Fibroblast of lung (primary cell): Measurements from ENCODE around the gene FNDC3B. TPM values are rescaled to one million over a fixed set of nuclear protein-coding genes. Genes with fewer than 3 reads are reported as not detected.

ENCODE experiments used
- DNase-seq, 2 donors: peaks; one replicate each; pipeline versions ENCODE4 v3.0.0 to v3.0.0-alpha.2; 2010; ENCODE audit warnings: low read depth in 2 of 2
- H2AFZ ChIP-seq: 2 replicates; pipeline ENCODE4 v1.5.1; 2012; ENCODE audit warnings: low read length, control low read depth, inconsistent platforms
- H3K27ac ChIP-seq: 2 replicates; pipeline ENCODE4 v1.5.1; 2011; ENCODE audit warnings: low read length, control low read depth; ENCODE audit not compliant: insufficient read depth
- H3K27me3 ChIP-seq: 2 replicates; pipeline ENCODE4 v1.5.1; 2011; ENCODE audit warnings: mild to moderate bottlenecking, low read length; ENCODE audit not compliant: control insufficient read depth, insufficient read depth
- H3K36me3 ChIP-seq: 2 replicates; pipeline ENCODE4 v1.5.1; 2011; ENCODE audit warnings: low read length; ENCODE audit not compliant: control insufficient read depth, insufficient read depth
- H3K4me1 ChIP-seq: 2 replicates; pipeline ENCODE4 v1.5.1; 2011; ENCODE audit warnings: low read length; ENCODE audit not compliant: control insufficient read depth, insufficient read depth; ENCODE audit errors: extremely low read depth
- H3K4me2 ChIP-seq: 2 replicates; pipeline ENCODE4 v1.5.1; 2011; ENCODE audit warnings: low read length, control low read depth; ENCODE audit not compliant: insufficient read depth; ENCODE audit errors: extremely low read depth
- H3K4me3 ChIP-seq, 4 experiments: fragments of 200-600 bp in 1 of 4; sonication (generic) in 1 of 4; replicated peaks in 1 of 4; 2 replicates each; pipeline ENCODE4 v1.5.1; 2011 to 2016; ENCODE audit warnings: low read length in 4 of 4, low read depth in 3 of 4, mild to moderate bottlenecking in 3 of 4, control low read depth in 2 of 4, inconsistent platforms in 1 of 4, mixed read lengths in 1 of 4; ENCODE audit not compliant: insufficient read depth in 1 of 4; ENCODE audit errors: control extremely low read depth in 1 of 4
- H3K79me2 ChIP-seq: 2 replicates; pipeline ENCODE4 v1.5.1; 2012; ENCODE audit warnings: mild to moderate bottlenecking, low read length, inconsistent platforms; ENCODE audit not compliant: control insufficient read depth, insufficient read depth
- H3K9ac ChIP-seq: 2 replicates; pipeline ENCODE4 v1.5.1; 2011; ENCODE audit warnings: mild to moderate bottlenecking, low read length, control low read depth; ENCODE audit not compliant: insufficient read depth
- H3K9me3 ChIP-seq: 2 replicates; pipeline ENCODE4 v1.5.1; 2012; ENCODE audit warnings: low read depth, low read length; ENCODE audit not compliant: control insufficient read depth, insufficient read depth
- H4K20me1 ChIP-seq: 2 replicates; pipeline ENCODE4 v1.5.1; 2011; ENCODE audit warnings: low read length; ENCODE audit not compliant: control insufficient read depth, insufficient read depth; ENCODE audit errors: extremely low read depth
- EZH2 ChIP-seq: IDR thresholded peaks from 2 replicates; pipeline ENCODE4 v1.5.1; 2012; ENCODE audit warnings: low read length, control low read depth, mild to moderate bottlenecking; ENCODE audit errors: missing control alignments
- polyA plus RNA-seq, 2 donors: library from polyadenylated mRNA; depleted of rRNA in 1 of 2; stranded (reverse) in 1 of 2; unstranded in 1 of 2; fragments of >200 nt; gene quantifications; 2 replicates each; pipeline ENCODE4 v1.2.1, GENCODE V29; 2011 to 2012; ENCODE audit warnings: missing spikeins in 1 of 2
- total RNA-seq: library from RNA; depleted of rRNA; stranded (reverse); fragments of >200 nt; gene quantifications from 2 replicates; pipeline ENCODE4 v1.2.1, GENCODE V29; 2014
- TF ChIP-seq, protein P1 (sequence below), 2 donors: IDR thresholded peaks in 1 of 2; conservative IDR thresholded peaks in 1 of 2; 1 replicate in 1 of 2; 2 replicates in 1 of 2; pipeline ENCODE4 v1.5.1; 2011 to 2012; ENCODE audit warnings: low read length in 2 of 2, control low read depth in 1 of 2, inconsistent platforms in 1 of 2, low read depth in 1 of 2, mild to moderate bottlenecking in 1 of 2

Gene FNDC3B
- total and polyA plus RNA-seq, 2 donors (not counting 1 experiment from before 2014, with no cell fraction given) = 26.1 to 76.8 TPM

DNA sequence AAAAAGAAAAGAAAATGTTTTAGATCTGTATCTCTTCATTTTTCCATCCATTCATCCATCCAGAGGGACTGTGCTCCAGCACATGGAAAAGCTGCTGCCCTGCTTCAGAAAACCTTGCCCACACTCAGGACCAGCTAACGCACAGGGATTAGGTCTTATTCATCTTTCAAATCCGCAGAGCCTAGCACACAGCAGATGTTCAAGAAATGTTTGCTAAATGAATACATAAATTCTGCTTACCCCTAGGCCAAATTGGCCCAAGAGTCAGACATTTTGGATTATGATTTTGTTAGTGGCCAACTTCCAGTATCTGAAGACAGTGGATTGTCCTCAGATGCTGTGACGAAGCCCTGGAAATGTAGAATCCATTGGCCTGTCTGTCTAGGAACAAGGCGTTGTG is 337.5 kb downstream of the FNDC3B start:
- TF ChIP-seq, protein P1, sequence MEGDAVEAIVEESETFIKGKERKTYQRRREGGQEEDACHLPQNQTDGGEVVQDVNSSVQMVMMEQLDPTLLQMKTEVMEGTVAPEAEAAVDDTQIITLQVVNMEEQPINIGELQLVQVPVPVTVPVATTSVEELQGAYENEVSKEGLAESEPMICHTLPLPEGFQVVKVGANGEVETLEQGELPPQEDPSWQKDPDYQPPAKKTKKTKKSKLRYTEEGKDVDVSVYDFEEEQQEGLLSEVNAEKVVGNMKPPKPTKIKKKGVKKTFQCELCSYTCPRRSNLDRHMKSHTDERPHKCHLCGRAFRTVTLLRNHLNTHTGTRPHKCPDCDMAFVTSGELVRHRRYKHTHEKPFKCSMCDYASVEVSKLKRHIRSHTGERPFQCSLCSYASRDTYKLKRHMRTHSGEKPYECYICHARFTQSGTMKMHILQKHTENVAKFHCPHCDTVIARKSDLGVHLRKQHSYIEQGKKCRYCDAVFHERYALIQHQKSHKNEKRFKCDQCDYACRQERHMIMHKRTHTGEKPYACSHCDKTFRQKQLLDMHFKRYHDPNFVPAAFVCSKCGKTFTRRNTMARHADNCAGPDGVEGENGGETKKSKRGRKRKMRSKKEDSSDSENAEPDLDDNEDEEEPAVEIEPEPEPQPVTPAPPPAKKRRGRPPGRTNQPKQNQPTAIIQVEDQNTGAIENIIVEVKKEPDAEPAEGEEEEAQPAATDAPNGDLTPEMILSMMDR (conservative IDR thresholded peaks at IDR 0.05 in 1 of 2, IDR thresholded peaks at IDR 0.05 in 1 of 2; ENCODE audit: low read depth in 1 of 2, low read length in 2 of 2) = no peak
- TF ChIP-seq EZH2 = no peak
- Histone ChIP-seq H3K9me3 (no peaks in the 10 kb centered on the region), H3K27ac (no peak overlapping the region), H3K4me1 (no peaks in the 10 kb centered on the region), H3K27me3 (no peaks in the 10 kb centered on the region), H2AFZ (no peak overlapping the region), H3K9ac (no peak overlapping the region), H3K36me3 (peaks cover 12% of the 10 kb centered on the region), H3K4me2 (no peak overlapping the region), H3K4me3 (no peak overlapping the region), H3K79me2 (no peaks in the 10 kb centered on the region), H4K20me1 (no peaks in the 10 kb centered on the region)
- no peak for DNase-seq

DNA sequence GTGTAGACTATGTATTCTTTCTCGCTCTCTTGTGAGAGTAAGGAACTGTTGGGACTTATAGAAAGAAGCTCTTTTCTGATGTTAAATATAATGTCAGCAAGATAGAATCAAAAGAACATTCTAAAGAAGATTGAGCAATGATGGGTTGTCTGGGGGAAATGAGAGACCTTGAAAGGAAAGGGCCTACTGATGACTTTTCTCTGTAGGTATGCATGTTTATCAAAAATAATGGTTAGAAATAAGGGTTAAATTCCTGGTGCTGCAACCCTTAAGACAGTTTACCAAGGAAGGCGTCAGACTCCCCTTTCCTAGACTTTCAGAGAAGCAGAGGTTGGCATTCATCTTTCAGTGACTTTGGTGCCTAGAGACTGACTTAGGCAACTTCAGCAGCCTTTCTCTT is 339.1 kb downstream of the FNDC3B start:
- no peak for DNase-seq
- Histone ChIP-seq H3K79me2 (no peaks in the 10 kb centered on the region), H4K20me1 (no peaks in the 10 kb centered on the region)

DNA sequence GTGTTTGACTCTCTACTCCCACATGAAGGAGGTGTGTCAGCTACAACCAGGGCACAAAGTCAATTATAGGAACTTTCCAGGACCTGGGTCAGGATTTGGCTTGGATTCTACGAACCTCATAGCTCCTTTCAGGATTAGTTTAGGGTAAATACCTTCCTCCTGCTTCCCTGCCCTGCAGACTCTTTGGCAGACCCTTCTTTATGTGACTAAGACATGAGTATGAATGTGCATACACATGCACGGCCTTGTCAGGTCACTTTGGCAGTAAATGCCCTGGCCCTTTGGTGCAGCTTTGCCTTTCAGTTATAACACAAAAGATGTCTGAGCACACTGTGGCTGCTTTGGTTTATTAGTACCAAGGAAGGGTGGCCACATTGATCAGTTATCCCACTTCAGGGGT is 340.0 kb downstream of the FNDC3B start:
- Histone ChIP-seq H3K4me3 (no peak overlapping the region), H3K27ac (no peak overlapping the region), H3K36me3 (peaks cover 8% of the 10 kb centered on the region), H2AFZ (no peak overlapping the region), H3K4me2 (no peak overlapping the region), H3K79me2 (no peaks in the 10 kb centered on the region), H3K4me1 (no peaks in the 10 kb centered on the region), H4K20me1 (no peaks in the 10 kb centered on the region), H3K9me3 (no peaks in the 10 kb centered on the region), H3K27me3 (no peaks in the 10 kb centered on the region), H3K9ac (no peak overlapping the region)
- no peak for DNase-seq
- TF ChIP-seq, protein P1 (conservative IDR thresholded peaks at IDR 0.05 in 1 of 2, IDR thresholded peaks at IDR 0.05 in 1 of 2; ENCODE audit: low read depth in 1 of 2, low read length in 2 of 2) = no peak
- no peak for TF ChIP-seq EZH2

More for the DNA sequence above, 339.1 kb downstream of the FNDC3B start:
- TF ChIP-seq, protein P1 (conservative IDR thresholded peaks at IDR 0.05 in 1 of 2, IDR thresholded peaks at IDR 0.05 in 1 of 2; ENCODE audit: low read depth in 1 of 2, low read length in 2 of 2) = no peak
- TF ChIP-seq EZH2 = no peak
- Histone ChIP-seq H2AFZ (no peak overlapping the region), H3K27ac (no peak overlapping the region), H3K9ac (no peak overlapping the region), H3K4me2 (no peak overlapping the region), H3K27me3 (no peaks in the 10 kb centered on the region), H3K4me3 (no peak overlapping the region), H3K4me1 (no peaks in the 10 kb centered on the region), H3K9me3 (no peaks in the 10 kb centered on the region), H3K36me3 (peaks cover 8% of the 10 kb centered on the region)
